ENCODE data around the gene GSTA5.
"Not testable (repeated sequence)": the region's sequence is repeated elsewhere in the genome, so short reads cannot be mapped to it uniquely, and the experiment has no call there.

Gene GSTA5

GRCh38 chr6:52788478-52788877 lies 52.1 kb downstream of the GSTA5 start:
- no peak for DNase-seq (ENCODE audit: low read depth)

GRCh38 chr6:52787917-52788316 lies 52.7 kb downstream of the GSTA5 start:
- no peak for DNase-seq (ENCODE audit: low read depth)

- no peak for DNase-seq (ENCODE audit: low read depth)
These were observed 54.2 kb downstream of the GSTA5 start for GRCh38 chr6:52786249-52786956.

- DNase-seq (ENCODE audit: low read depth) = not testable (repeated sequence)
These were observed 57.8 kb downstream of the GSTA5 start for GRCh38 chr6:52782696-52783274.

- not testable (repeated sequence) for DNase-seq (ENCODE audit: low read depth)
These were observed 58.4 kb downstream of the GSTA5 start for GRCh38 chr6:52782209-52782608.

Data from ELR (cell line).